SU-DHL-6 (cell line): ENCODE data around the gene OSBPL5.

Source experiments
- H2AFZ ChIP-seq: fragments of 200-600 bp; sonication (generic); 2 replicates; pipeline ENCODE4 v1.6.1; 2014; ENCODE audit warnings: low read depth, mild to moderate bottlenecking, moderate library complexity, mixed read lengths, antibody characterized with exemption, low read length; ENCODE audit not compliant: severe bottlenecking
- H3F3A ChIP-seq: fragments of 200-600 bp; shearing (Covaris generic); 2 replicates; pipeline ENCODE4 v1.6.0; 2016; ENCODE audit warnings: antibody characterized with exemption, mild to moderate bottlenecking; ENCODE audit not compliant: insufficient read depth
- H3K27ac ChIP-seq: fragments of 200-600 bp; sonication (generic); 2 replicates; pipeline ENCODE4 v1.5.1; 2016; ENCODE audit warnings: low read depth, mild to moderate bottlenecking, low read length, moderate library complexity, mixed read lengths
- H3K27me3 ChIP-seq: fragments of 200-600 bp; sonication (generic), shearing (Covaris generic); 2 replicates; pipeline ENCODE4 v1.6.0; 2014; ENCODE audit warnings: mild to moderate bottlenecking, low read length
- H3K36me3 ChIP-seq: fragments of 200-600 bp; sonication (generic); 2 replicates; pipeline ENCODE4 v1.6.1; 2014; ENCODE audit warnings: mild to moderate bottlenecking, low read length, mixed read lengths
- H3K4me2 ChIP-seq: fragments of 300-600, 200-600 bp; shearing (Covaris generic), sonication (generic); 2 replicates; pipeline ENCODE4 v1.6.0; 2014; ENCODE audit warnings: low read length, low read depth, mild to moderate bottlenecking; ENCODE audit not compliant: poor library complexity, severe bottlenecking
- H3K4me3 ChIP-seq: fragments of 200-600 bp; sonication (generic); 2 replicates; pipeline ENCODE4 v1.5.1; 2014; ENCODE audit warnings: antibody characterized with exemption, low read length, mild to moderate bottlenecking, mixed read lengths; ENCODE audit not compliant: insufficient read depth, poor library complexity, severe bottlenecking
- H3K79me2 ChIP-seq: fragments of 200-600 bp; sonication (generic); 2 replicates; pipeline ENCODE4 v1.6.1; 2014; ENCODE audit warnings: mild to moderate bottlenecking, low read length, moderate library complexity; ENCODE audit not compliant: insufficient read depth
- H3K9ac ChIP-seq: fragments of 200-600 bp; sonication (generic); 2 replicates; pipeline ENCODE4 v1.7.0; 2014; ENCODE audit warnings: mild to moderate bottlenecking, low read length
- H3K9me2 ChIP-seq: fragments of 200-600 bp; sonication (generic); replicated peaks from 2 replicates; pipeline ENCODE4 v1.6.1; 2014; ENCODE audit warnings: low read length; ENCODE audit not compliant: insufficient read depth
- H3K9me3 ChIP-seq: fragments of 200-600 bp; sonication (generic); 2 replicates; pipeline ENCODE4 v1.6.1; 2014; ENCODE audit warnings: low read length, mixed read lengths; ENCODE audit not compliant: insufficient read depth
- H4K20me1 ChIP-seq: fragments of 200-600 bp; sonication (generic); 2 replicates; pipeline ENCODE4 v1.6.1; 2014; ENCODE audit warnings: low read depth, mild to moderate bottlenecking, antibody characterized with exemption, low read length, moderate library complexity, mixed read lengths
- CTCF ChIP-seq: fragments of 200-600 bp; sonication (generic); IDR thresholded peaks from one replicate; pipeline ENCODE4 v1.5.1; 2017; ENCODE audit warnings: antibody characterized with exemption, mild to moderate bottlenecking, low read length, moderate library complexity; ENCODE audit not compliant: insufficient read depth, poor library complexity, severe bottlenecking
- EZH2phosphoT487 ChIP-seq: fragments of 200-600 bp; sonication (generic), shearing (Covaris generic); conservative IDR thresholded peaks from 2 replicates; pipeline ENCODE4 v1.6.1; 2018; ENCODE audit warnings: mild to moderate bottlenecking, antibody characterized with exemption, low read length, moderate library complexity, mixed read lengths

Gene OSBPL5

GRCh38 chr11:3191586-3192324 is 26.6 kb upstream of the OSBPL5 start:
- Histone ChIP-seq H3K9me2 (no peaks in the 10 kb centered on the region), H3K27me3 (no peaks in the 10 kb centered on the region), H3K9ac (no peak overlapping the region), H4K20me1 (no peaks in the 10 kb centered on the region), H3K9me3 (no peaks in the 10 kb centered on the region), H3K4me3 (no peak overlapping the region), H3K36me3 (no peaks in the 10 kb centered on the region), H3K27ac (no peak overlapping the region), H3K79me2 (no peaks in the 10 kb centered on the region), H3K4me2 (no peak overlapping the region), H2AFZ (no peak overlapping the region), H3F3A (no peaks in the 10 kb centered on the region)
- TF ChIP-seq EZH2phosphoT487 (no peak), CTCF (no peak)

GRCh38 chr11:3190600-3190999 is 25.5 kb upstream of the OSBPL5 start:
- H3K9ac ChIP-seq = no peak overlapping the region
- no peaks in the 10 kb centered on the region for H4K20me1 ChIP-seq
- H3K36me3 ChIP-seq = no peaks in the 10 kb centered on the region
- no peaks in the 10 kb centered on the region for H3K79me2 ChIP-seq
- H3K27me3 ChIP-seq = no peaks in the 10 kb centered on the region
- TF ChIP-seq CTCF (no peak), EZH2phosphoT487 (no peak)
- no peak overlapping the region for H2AFZ ChIP-seq
- H3K27ac ChIP-seq = no peak overlapping the region
- no peaks in the 10 kb centered on the region for H3K9me3 ChIP-seq
- no peaks in the 10 kb centered on the region for H3K9me2 ChIP-seq
- H3K4me3 ChIP-seq = no peak overlapping the region
- H3F3A ChIP-seq = no peaks in the 10 kb centered on the region
- no peak overlapping the region for H3K4me2 ChIP-seq

- Histone ChIP-seq H3K27ac (no peak overlapping the region), H3K36me3 (no peaks in the 10 kb centered on the region), H3K9me3 (no peaks in the 10 kb centered on the region), H3K79me2 (no peaks in the 10 kb centered on the region), H4K20me1 (no peaks in the 10 kb centered on the region), H3K9me2 (no peaks in the 10 kb centered on the region), H3K9ac (no peak overlapping the region), H3K27me3 (no peaks in the 10 kb centered on the region), H3F3A (no peaks in the 10 kb centered on the region), H2AFZ (no peak overlapping the region), H3K4me2 (no peak overlapping the region), H3K4me3 (no peak overlapping the region)
- no peak for TF ChIP-seq EZH2phosphoT487
- TF ChIP-seq CTCF = no peak
Measured at GRCh38 chr11:3189886-3190583, 24.9 kb upstream of the OSBPL5 start.
